Neural crest cell (in vitro differentiated cells): Measurements from ENCODE around the gene GLRX2. TPM values are rescaled to one million over a fixed set of nuclear protein-coding genes. Genes with fewer than 3 reads are reported as not detected.

Source experiments
- DNase-seq: peaks from one replicate; pipeline ENCODE4 v3.0.0; 2021; ENCODE audit warnings: low read depth, mixed read lengths, low spot score
- H3K27ac Mint-ChIP-seq: one replicate; pipeline ENCODE4 v1.8.0; 2021; ENCODE audit warnings: mild to moderate bottlenecking, mixed read lengths; ENCODE audit not compliant: unreplicated experiment
- H3K27me3 Mint-ChIP-seq: 2 replicates; pipeline ENCODE4 v1.8.0; 2021; ENCODE audit warnings: low read depth, mild to moderate bottlenecking, mixed read lengths
- H3K36me3 Mint-ChIP-seq: 2 replicates; pipeline ENCODE4 v1.8.0; 2021; ENCODE audit warnings: low read depth, mild to moderate bottlenecking, mixed read lengths
- H3K4me1 Mint-ChIP-seq: 2 replicates; pipeline ENCODE4 v1.8.0; 2021; ENCODE audit warnings: mixed read lengths
- H3K4me3 Mint-ChIP-seq: one replicate; pipeline ENCODE4 v1.8.0; 2021; ENCODE audit warnings: mild to moderate bottlenecking, mixed read lengths
- H3K9me3 Mint-ChIP-seq: 2 replicates; pipeline ENCODE4 v1.8.0; 2021; ENCODE audit warnings: mixed read lengths
- long read RNA-seq: library from polyadenylated mRNA; unstranded; transcript quantifications from one replicate; pipeline ENCODE4 v2.0.0, GENCODE V29; 2020
- total RNA-seq: library from RNA; stranded (reverse); gene quantifications from 2 replicates; pipeline ENCODE4 v1.2.1, GENCODE V29; 2021
- TF ChIP-seq, protein P1 (sequence below): fragments of 200-600 bp; sonication (generic); conservative IDR thresholded peaks from 2 replicates; pipeline ENCODE4 v1.5.0; 2021; ENCODE audit warnings: antibody characterized with exemption, mild to moderate bottlenecking

Gene GLRX2, protein sequence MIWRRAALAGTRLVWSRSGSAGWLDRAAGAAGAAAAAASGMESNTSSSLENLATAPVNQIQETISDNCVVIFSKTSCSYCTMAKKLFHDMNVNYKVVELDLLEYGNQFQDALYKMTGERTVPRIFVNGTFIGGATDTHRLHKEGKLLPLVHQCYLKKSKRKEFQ
- total RNA-seq: 18.3 and 20.5 TPM in 2 replicates
- long read RNA-seq, transcript GLRX2-201 (4 exons, 701 nt): major isoform, 9 of 11 reads
- long read RNA-seq, partial matches to known transcripts: 0 of 11 reads
- long read RNA-seq, other reads (novel, unspliced or antisense): 2 of 11 reads

DNA sequence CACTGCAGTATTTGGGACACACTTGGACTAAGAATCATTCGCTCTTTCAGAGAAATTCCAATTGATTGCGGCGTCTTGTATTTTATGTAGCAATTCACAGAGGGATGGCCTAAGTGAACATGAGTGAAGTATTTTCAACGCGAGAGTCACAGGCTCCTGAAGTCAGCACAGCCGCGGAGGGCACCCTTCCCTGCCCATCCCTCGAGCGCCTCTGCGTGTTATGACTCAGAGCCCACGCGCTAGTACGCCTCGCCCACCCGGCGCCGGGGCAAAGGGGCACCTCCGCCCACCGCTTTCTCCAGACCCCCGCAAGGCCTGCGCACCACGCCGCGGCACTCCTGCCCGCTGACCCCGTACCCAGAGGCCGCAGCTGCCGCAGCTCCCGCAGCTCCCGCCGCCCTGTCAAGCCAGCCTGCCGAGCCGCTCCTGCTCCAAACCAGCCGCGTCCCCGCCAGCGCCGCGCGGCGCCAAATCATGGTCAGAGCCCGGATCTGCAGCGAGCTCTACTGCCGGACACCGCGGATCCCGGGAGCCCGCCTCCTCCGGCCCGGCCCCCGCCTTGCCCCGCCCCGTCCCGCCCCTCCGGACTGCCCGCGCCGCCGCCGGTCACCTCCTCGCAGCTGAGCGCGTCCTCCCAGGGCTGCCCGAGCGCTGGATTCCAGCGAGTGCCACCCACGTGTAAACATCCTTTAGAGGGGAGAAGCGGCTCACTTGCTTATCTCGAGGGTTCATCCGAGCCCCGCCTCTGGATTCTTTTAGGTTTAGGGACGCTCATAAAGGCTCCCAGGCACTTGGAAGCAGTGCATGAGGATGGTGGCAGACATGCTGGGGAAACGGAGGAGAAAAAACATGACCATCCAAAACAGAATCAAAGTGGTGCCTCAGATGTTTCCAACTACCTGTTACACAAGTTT is at the start of gene GLRX2:
Gene GLRX2 (minus strand): TSS at position 508 of the 914 bp plus-strand sequence. CDS start 32 bp downstream, at position 476.
- TF ChIP-seq, protein P1, sequence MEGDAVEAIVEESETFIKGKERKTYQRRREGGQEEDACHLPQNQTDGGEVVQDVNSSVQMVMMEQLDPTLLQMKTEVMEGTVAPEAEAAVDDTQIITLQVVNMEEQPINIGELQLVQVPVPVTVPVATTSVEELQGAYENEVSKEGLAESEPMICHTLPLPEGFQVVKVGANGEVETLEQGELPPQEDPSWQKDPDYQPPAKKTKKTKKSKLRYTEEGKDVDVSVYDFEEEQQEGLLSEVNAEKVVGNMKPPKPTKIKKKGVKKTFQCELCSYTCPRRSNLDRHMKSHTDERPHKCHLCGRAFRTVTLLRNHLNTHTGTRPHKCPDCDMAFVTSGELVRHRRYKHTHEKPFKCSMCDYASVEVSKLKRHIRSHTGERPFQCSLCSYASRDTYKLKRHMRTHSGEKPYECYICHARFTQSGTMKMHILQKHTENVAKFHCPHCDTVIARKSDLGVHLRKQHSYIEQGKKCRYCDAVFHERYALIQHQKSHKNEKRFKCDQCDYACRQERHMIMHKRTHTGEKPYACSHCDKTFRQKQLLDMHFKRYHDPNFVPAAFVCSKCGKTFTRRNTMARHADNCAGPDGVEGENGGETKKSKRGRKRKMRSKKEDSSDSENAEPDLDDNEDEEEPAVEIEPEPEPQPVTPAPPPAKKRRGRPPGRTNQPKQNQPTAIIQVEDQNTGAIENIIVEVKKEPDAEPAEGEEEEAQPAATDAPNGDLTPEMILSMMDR: no peak
- Mint-ChIP-seq H3K9me3 (no peaks in the 10 kb centered on the region), H3K27me3 (no peaks in the 10 kb centered on the region), H3K27ac (peak within 1 kb of the TSS; percentile 59), H3K4me1 (peaks cover 33% of the 10 kb centered on the region), H3K36me3 (no peaks in the 10 kb centered on the region), H3K4me3 (peak within 1 kb of the TSS; percentile 95)
- peak; percentile 71 for DNase-seq

DNA sequence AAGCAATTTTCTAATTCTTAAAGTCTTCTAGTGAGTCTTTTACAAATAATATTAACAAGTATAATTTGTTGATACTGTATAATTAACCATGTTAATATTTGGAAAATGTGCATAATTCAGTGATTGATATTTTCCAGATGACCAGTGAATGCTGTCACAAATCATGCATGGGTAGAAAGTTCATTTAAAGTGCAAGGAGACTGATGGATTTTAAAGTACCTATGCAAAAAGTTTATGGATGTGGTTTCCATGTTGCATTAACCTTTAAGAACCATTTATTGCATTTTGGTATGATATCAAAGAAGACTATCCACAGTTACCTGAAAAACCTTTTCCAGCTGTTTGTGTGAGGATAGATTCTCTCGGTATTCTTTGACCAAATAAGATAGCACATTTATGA is 39.8 kb upstream of the GLRX2 start:
- Mint-ChIP-seq H3K9me3 (no peaks in the 10 kb centered on the region), H3K27ac (no peak overlapping the region), H3K27me3 (no peaks in the 10 kb centered on the region), H3K4me3 (no peak overlapping the region), H3K4me1 (peaks cover 7% of the 10 kb centered on the region), H3K36me3 (peaks cover 12% of the 10 kb centered on the region)
- TF ChIP-seq, protein P1: no peak
- DNase-seq: no peak

DNA sequence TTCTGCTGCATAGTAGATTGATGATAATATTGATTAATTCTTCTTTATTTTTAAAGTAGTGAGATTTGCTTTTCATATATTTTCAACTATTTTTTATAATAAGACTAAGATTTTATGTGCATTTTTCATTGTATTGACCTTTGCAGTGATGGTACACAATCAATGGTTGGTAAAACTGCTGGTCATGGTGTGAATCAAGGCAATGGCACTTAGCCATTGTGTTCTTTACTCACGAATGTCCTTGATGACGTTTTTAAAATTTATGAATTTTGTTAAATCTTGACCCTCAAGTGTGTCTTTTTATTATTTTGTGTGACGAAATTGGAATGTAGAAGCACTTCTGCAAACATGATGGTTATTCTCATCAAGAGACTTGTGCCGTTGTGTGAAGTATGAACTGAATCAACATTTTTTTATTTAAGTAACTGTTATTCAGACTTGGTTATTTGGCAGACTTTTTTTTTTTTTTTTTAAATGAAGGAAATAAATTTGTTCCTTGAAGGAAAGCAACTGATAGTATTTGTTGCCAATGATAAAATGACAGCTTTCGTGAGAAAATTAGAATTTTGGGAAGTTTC is 39.2 kb upstream of the GLRX2 start:
- no peaks in the 10 kb centered on the region for H3K27me3 Mint-ChIP-seq
- peaks cover 7% of the 10 kb centered on the region for H3K4me1 Mint-ChIP-seq
- H3K9me3 Mint-ChIP-seq: no peaks in the 10 kb centered on the region
- no peak for DNase-seq
- TF ChIP-seq, protein P1: no peak
- H3K4me3 Mint-ChIP-seq: no peak overlapping the region
- peaks cover 17% of the 10 kb centered on the region for H3K36me3 Mint-ChIP-seq
- no peak overlapping the region for H3K27ac Mint-ChIP-seq

DNA sequence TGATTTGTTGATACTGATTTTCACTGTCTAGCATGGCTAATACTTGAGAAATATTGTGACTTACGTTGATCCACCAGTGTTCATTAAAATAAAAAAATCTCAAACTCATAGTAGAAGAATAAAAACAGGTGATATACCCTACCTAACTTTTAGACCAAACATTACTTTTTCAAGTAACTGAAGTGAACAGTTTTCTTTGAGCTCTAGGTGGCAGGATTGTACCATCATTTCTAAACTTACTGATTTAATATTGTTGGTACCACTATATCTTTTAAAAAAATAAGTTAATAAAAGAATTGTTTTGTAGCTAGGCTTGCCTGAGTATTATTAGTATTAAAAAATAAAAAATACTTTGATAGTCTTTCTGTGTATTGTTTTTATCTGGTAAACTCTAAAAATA is 38.1 kb upstream of the GLRX2 start:
- TF ChIP-seq, protein P1: peak; percentile 65
- peaks cover 7% of the 10 kb centered on the region for H3K4me1 Mint-ChIP-seq
- H3K27ac Mint-ChIP-seq: no peak overlapping the region
- H3K9me3 Mint-ChIP-seq: no peaks in the 10 kb centered on the region
- no peak for DNase-seq
- no peaks in the 10 kb centered on the region for H3K27me3 Mint-ChIP-seq
- peaks cover 23% of the 10 kb centered on the region for H3K36me3 Mint-ChIP-seq
- H3K4me3 Mint-ChIP-seq: no peak overlapping the region

DNA sequence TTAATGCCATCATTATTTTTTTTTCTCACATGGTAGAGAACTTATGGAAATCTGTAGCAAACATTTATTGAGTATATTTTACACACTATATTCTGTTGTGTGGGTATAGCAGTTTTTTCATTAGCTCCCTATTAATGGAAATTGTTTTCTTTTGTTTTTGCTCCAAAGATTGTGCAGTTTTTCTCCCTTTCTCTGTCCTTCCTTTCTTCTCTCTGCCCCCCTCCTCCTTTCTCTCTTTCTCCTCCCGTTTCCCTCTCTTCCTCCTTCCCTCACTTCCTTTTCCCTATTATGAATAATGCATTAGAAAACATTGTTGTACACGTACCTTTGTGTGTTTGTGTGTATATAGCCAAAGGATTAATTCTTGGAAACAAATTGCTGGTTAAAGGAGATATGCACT is 37.2 kb upstream of the GLRX2 start:
- H3K27me3 Mint-ChIP-seq: no peaks in the 10 kb centered on the region
- TF ChIP-seq, protein P1: no peak
- no peaks in the 10 kb centered on the region for H3K9me3 Mint-ChIP-seq
- H3K36me3 Mint-ChIP-seq: peaks cover 25% of the 10 kb centered on the region
- H3K4me1 Mint-ChIP-seq: peaks cover 7% of the 10 kb centered on the region
- H3K27ac Mint-ChIP-seq: no peak overlapping the region
- H3K4me3 Mint-ChIP-seq: no peak overlapping the region
- no peak for DNase-seq
